Kidney (tissue), 14 donors: ENCODE data around the gene TP63. TPM values are rescaled to one million over a fixed set of nuclear protein-coding genes. Genes with fewer than 3 reads are reported as not detected.
"Not testable (repeated sequence)": the region's sequence is repeated elsewhere in the genome, so short reads cannot be mapped to it uniquely, and the experiment has no call there.

Experiments
- DNase-seq, 5 donors: peaks; one replicate each; pipeline ENCODE4 v3.0.0-alpha.2; 2013 to 2020
- FAIRE-seq: peaks from 2 replicates; lab custom pipeline; 2012; peaks lifted over from hg19 to GRCh38; lab: Jason Lieb, UNC
- H3K27ac ChIP-seq, 2 donors: one replicate each; pipeline ENCODE4 v1.7.0; 2013; ENCODE audit warnings: low read depth in 2 of 2, low read length in 2 of 2, inconsistent platforms in 1 of 2
- H3K27me3 ChIP-seq: one replicate; pipeline ENCODE4 v1.7.1; 2013; ENCODE audit warnings: low read length, inconsistent platforms; ENCODE audit not compliant: control insufficient read depth, insufficient read depth
- H3K36me3 ChIP-seq, 3 donors: one replicate each; pipeline versions ENCODE4 v1.7.0 to v1.7.1; 2013; ENCODE audit warnings: low read length in 3 of 3, control low read depth in 1 of 3, inconsistent platforms in 1 of 3; ENCODE audit not compliant: insufficient read depth in 3 of 3, control insufficient read depth in 2 of 3
- H3K4me1 ChIP-seq, 3 donors: one replicate each; pipeline versions ENCODE4 v1.7.0 to v1.7.1; 2013; ENCODE audit warnings: low read length in 3 of 3, inconsistent platforms in 1 of 3, low read depth in 1 of 3; ENCODE audit not compliant: control insufficient read depth in 2 of 3, insufficient read depth in 2 of 3
- H3K4me3 ChIP-seq, 3 donors: one replicate each; pipeline versions ENCODE4 v1.7.0 to v1.8.1; 2013; ENCODE audit warnings: low read length in 3 of 3, control low read depth in 1 of 3, inconsistent platforms in 1 of 3
- H3K9ac ChIP-seq, 3 donors: one replicate each; pipeline versions ENCODE4 v1.7.0 to v1.7.1; 2013; ENCODE audit warnings: low read length in 3 of 3, control low read depth in 1 of 3, inconsistent platforms in 1 of 3
- H3K9me3 ChIP-seq, 3 donors: one replicate each; pipeline versions ENCODE4 v1.7.0 to v1.7.1; 2013; ENCODE audit warnings: low read length in 3 of 3, control low read depth in 1 of 3, inconsistent platforms in 1 of 3; ENCODE audit not compliant: control insufficient read depth in 2 of 3, insufficient read depth in 1 of 3
- CTCF ChIP-seq: IDR thresholded peaks from 3 replicates; pipeline ENCODE4 v1.5.1; 2012; ENCODE audit warnings: mild to moderate bottlenecking, moderate library complexity, borderline replicate concordance; ENCODE audit not compliant: insufficient read depth; ENCODE audit errors: extremely low read depth
- intact Hi-C: fragments of 100-400 bp; cut with DNase I; formaldehyde crosslinking; loops from one replicate; pipeline ENCODE4 v1.11.1; 2022
- polyA plus RNA-seq: library from polyadenylated mRNA; stranded (reverse); fragments of 350-450 nt; fragmentation: Illumina TruSeq; extraction: RNeasy Lipid Tissue Mini Kit (QIAGEN cat#74804); gene quantifications from one replicate; pipeline ENCODE4 v1.2.3, GENCODE V29; 2014; ENCODE audit warnings: low read depth, low replicate concordance; ENCODE audit not compliant: insufficient read depth
- total RNA-seq: library from RNA; stranded (reverse); fragmentation: NEBNext Ultra II Directional; extraction: Animal tissue kit (Norgen Biotek cat#: 25700); gene quantifications from one replicate; pipeline ENCODE4 v1.2.1, GENCODE V29; 2021
- donor health status: control.
- donor health status: control.
- donor health status: control.
- donor health status: control.
- donor health status: control.
- donor health status: DM: yes; HTN: yes; CAD: no.
- donor health status: Normal renal cell carcinoma (clear cell type).

TP63 gene
- total and polyA plus RNA-seq, 2 donors from 2014 or later, result 0.13 to 1.1 TPM

GRCh38 chr3:189593581-189593980 is 37.6 kb upstream of the TP63 start:
- Histone ChIP-seq H3K27me3 (no peaks in the 10 kb centered on the region), H3K4me3 (no peak overlapping the region), H3K9ac (no peak overlapping the region), H3K9me3 (no peaks in the 10 kb centered on the region), H3K27ac (no peak overlapping the region), H3K4me1 (no peaks in the 10 kb centered on the region), H3K36me3 (no peaks in the 10 kb centered on the region)
- no peak for FAIRE-seq
- DNase-seq, result no peak
- no peak for TF ChIP-seq CTCF
- intact Hi-C loops, result no loop called here

GRCh38 chr3:189596078-189596979 is 34.9 kb upstream of the TP63 start:
- intact Hi-C loops, H3K36me3 ChIP-seq, H3K27ac ChIP-seq, H3K9me3 ChIP-seq, H3K9ac ChIP-seq, H3K27me3 ChIP-seq, H3K4me3 ChIP-seq, H3K4me1 ChIP-seq, FAIRE-seq: not testable (repeated sequence)
- DNase-seq, result peak in 1 of 5 donors; percentile 59

GRCh38 chr3:189597918-189598317 is 33.3 kb upstream of the TP63 start:
- no peak for TF ChIP-seq CTCF
- no peak overlapping the region for H3K9ac ChIP-seq
- no peak overlapping the region for H3K4me3 ChIP-seq
- no peaks in the 10 kb centered on the region for H3K36me3 ChIP-seq
- no peaks in the 10 kb centered on the region for H3K4me1 ChIP-seq
- no peaks in the 10 kb centered on the region for H3K27me3 ChIP-seq
- intact Hi-C loops, result no loop called here
- DNase-seq (no peak), FAIRE-seq (no peak)
- H3K9me3 ChIP-seq, result no peaks in the 10 kb centered on the region
- no peak overlapping the region for H3K27ac ChIP-seq

- Histone ChIP-seq H3K36me3 (no peaks in the 10 kb centered on the region), H3K27ac (no peak overlapping the region), H3K27me3 (no peaks in the 10 kb centered on the region), H3K9ac (no peak overlapping the region), H3K9me3 (no peaks in the 10 kb centered on the region), H3K4me3 (no peak overlapping the region), H3K4me1 (no peaks in the 10 kb centered on the region)
- TF ChIP-seq CTCF, result no peak
- intact Hi-C loops, result no loop called here
- DNase-seq (no peak), FAIRE-seq (no peak)
Observed at GRCh38 chr3:189598530-189599225, 32.5 kb upstream of the TP63 start.
